Measurements from ENCODE around the gene VAMP4.

Gene VAMP4

GRCh38 chr1:171654942-171655745, 86.7 kb downstream of the VAMP4 start:
- no peak overlapping the region for H3K27ac ChIP-seq
- no peak for DNase-seq (ENCODE audit: low read depth, low spot score)

DNA sequence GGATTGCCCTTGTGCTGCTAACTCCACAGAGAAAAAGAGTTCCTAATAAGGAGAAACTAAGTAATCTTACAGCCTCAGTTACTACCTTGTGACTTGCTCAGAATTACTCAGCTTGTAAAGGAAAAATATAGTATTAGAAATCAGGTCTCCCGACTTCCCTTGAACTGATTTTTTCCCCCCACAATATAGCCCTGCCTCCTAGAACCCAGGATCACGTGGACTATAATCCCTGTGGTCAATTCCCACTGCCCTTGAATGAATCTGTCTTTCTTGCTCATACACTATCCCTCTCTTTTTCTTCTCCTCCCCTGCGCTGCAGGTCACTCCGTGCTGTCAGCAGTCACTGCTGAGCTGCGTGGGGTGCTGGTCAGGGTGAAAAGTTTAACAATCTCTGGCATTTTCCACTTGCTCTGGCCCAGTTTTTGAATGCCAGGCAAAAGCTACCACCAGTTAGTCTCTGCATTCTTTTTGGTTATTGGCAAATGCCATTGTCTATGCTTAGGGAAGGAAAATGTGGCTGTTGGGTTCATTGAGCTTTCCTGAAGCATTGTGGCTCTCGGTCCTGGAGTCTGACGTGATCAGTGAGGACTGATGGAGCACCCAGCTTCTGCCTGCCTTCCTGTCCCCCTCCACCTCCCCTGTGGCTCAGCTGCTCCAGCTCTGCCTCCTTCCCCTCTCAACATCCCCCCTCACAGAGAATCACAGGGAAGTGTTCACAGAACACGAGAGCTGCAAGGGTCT, 87.5 kb downstream of the VAMP4 start:
- no peak overlapping the region for H3K27ac ChIP-seq
- no peak for DNase-seq (ENCODE audit: low read depth, low spot score)

DNA sequence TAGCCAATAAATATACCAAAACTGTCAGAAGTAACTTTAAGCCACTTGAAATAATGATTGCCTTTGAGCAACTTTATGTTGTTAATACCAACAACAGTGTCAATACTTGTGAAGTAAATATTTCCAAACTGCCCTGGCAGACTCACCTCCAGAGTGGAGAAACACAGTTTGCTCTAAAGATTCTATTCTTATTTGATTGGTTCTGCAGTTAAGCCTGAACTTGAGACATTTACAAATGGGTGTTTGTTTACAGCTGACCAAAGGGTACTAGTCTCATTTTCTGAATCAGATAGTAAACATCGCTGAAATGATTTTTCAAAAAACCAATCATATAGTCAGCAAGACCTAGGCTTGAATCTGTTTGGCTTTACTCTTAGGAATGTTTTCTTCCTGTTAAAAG, 88.1 kb downstream of the VAMP4 start:
- H3K27ac ChIP-seq, result no peak overlapping the region
- DNase-seq (ENCODE audit: low read depth, low spot score), result no peak

GRCh38 chr1:171652234-171652822, 89.5 kb downstream of the VAMP4 start, which contains the start of gene MYOC:
Gene MYOC, minus strand, starts transcription at chr1:171652688. Its CDS starts 77 bp downstream, at chr1:171652611.
- no peak for DNase-seq (ENCODE audit: low read depth, low spot score)
- no peak within 1 kb of the TSS for H3K27ac ChIP-seq

All from epithelial cell of prostate (primary cell).